Activated CD4-positive, alpha-beta T cell treated with anti-CD3 and anti-CD28 coated beads, Interleukin-2, amount 50 U/mL, for 1 hour (primary cell): ENCODE measurements around the gene LMLN.
"Not testable (repeated sequence)": the region's sequence is repeated elsewhere in the genome, so short reads cannot be mapped to it uniquely, and the experiment has no call there.

Experiments used
- DNase-seq: peaks from one replicate; pipeline ENCODE4 v3.0.0-alpha.2; 2020

LMLN gene

GRCh38 chr3:197958346-197958745, 1.7 kb upstream of the LMLN start:
- DNase-seq: no peak

- DNase-seq: not testable (repeated sequence)
These were observed 1.2 kb upstream of the LMLN start for GRCh38 chr3:197958848-197959247.

GRCh38 chr3:197959500-197959890, 522 bp upstream of the LMLN start:
- no peak for DNase-seq

- no peak for DNase-seq
These were observed 921 bp downstream of the LMLN start for GRCh38 chr3:197960694-197961581.

- no peak for DNase-seq
These were observed 1.5 kb downstream of the LMLN start for GRCh38 chr3:197961582-197961945.

DNA sequence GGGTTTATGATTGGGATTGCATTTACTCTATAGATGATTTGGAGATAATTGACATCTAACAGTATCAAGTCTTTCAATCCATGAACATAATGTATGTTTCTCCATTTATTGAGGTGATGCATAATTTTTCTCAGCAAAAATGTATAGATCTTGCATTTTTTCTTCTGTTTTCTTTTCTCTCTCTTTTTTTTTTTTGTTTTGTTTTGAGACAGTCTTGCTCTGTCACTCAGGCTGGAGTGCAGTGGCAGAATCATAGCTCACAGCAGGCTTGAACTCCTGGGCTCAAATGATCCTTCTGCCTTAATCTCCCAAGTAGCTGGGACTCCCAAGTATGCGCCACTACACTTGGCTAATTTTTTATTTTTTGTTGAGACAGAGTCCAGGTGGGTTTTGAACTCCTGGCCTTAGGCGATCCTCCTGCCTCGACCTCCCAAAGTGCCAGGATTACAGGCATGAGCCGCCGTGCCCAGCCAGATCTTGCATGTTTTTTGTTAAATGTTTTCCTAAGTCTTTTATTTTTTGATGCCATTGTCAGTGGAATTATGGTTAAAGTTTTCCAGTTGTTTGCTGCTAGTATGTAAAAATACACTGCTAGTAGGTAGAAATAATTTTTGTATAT, 3.1 kb downstream of the LMLN start:
- no peak for DNase-seq

DNA sequence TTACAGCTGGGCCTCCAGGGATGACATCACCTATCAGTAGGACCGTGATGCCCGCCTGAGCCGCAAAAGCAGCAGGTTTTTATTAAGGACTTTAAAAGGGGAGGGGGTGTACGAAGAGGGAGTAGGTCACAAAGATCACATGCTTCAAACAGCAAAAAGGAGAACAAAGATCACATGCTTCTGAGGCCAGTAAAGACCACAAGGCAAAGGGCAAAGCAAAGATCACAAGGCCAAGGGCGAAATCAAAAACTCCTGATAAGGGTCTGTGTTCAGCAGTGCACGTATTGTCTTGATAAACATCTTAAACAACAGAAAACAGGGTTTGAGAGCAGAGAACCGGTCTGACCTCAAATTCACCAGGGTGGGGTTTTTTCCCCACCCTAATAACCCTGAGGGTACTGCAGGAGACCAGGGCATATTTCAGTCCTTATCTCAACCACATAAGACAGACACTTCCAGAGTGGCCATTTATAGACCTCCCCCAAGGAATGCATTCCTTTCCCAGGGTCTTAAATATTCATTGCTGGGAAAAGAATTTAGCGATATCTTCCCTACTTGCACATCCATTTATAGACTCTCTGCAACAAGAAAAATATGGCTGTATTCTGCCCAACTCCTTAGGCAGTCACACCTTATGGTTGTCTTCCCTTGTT, 7.4 kb downstream of the LMLN start:
- DNase-seq: not testable (repeated sequence)

GRCh38 chr3:197970588-197970987, 10.6 kb downstream of the LMLN start:
- no peak for DNase-seq

DNA sequence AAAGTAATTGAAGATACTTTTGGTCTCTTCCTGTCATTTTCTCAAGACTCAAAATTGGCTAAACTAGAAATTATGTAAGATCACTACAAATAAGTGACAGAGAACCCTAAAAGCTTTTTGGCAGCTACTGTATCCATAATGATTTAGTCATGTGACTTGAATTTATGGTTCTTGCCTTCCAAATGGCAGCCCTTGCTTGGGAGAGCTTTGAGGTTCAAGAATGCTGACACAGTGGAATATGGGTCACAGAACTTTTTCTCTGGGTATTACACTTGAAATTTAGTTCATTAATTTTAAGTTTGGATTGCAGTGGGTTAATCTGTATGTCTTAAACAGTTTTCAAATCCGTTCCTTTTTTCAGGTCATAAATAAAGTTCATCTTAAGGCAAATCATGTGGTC, 14.0 kb downstream of the LMLN start:
- DNase-seq: no peak

- no peak for DNase-seq
These were observed 15.3 kb downstream of the LMLN start for GRCh38 chr3:197975311-197975710.

- no peak for DNase-seq
These were observed 23.1 kb downstream of the LMLN start for GRCh38 chr3:197983076-197983475.

DNA sequence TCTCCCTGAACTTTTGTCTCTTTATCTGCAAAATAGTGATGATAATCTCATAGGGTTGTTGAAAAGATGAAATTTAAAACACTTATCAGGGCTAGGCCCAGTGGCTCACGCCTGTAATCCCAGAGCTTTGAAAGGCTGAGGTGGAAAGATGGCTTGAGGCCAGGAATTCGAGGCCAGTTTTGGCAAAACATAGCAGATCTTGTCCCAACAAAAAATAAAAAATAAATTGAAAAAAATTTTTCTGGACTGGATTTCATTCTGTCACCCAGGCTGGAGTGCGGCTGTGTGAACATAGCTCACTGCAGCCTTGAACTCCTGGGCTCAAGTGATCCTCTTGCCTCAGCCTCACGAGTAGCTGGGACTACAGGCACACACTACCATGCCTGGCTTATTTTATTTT, 29.6 kb downstream of the LMLN start:
- no peak for DNase-seq

- DNase-seq: no peak
These were observed 34.7 kb downstream of the LMLN start for GRCh38 chr3:197994736-197995135.

DNA sequence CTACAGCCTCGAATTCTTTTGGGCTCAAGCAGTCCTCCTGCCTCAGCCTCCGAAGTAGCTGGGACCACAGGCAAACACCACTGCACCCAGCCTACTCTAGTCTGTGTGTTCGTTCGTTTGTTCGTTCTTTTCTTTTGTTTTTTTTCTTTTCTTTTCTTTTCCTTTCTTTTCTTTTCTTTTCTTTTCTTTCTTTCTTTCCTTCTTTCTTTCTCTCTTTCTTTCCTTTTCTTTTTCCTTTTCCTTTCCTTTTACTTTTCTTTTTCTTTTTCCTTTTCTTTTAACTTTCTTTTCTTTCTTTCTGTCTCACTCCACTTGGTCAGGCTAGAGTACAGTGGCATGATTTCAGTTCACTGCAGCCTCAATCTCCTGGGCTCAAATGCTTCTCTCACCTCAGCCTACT, 36.8 kb downstream of the LMLN start:
- no peak for DNase-seq

- DNase-seq: no peak
These were observed 37.9 kb downstream of the LMLN start for GRCh38 chr3:197997936-197998335.

GRCh38 chr3:198017090-198017489, 57.1 kb downstream of the LMLN start:
- DNase-seq: no peak

- no peak for DNase-seq
These were observed 58.4 kb downstream of the LMLN start for GRCh38 chr3:198018416-198018815.

GRCh38 chr3:198019115-198019514, 59.1 kb downstream of the LMLN start:
- DNase-seq: no peak

GRCh38 chr3:198021320-198021719, 61.3 kb downstream of the LMLN start:
- no peak for DNase-seq

DNA sequence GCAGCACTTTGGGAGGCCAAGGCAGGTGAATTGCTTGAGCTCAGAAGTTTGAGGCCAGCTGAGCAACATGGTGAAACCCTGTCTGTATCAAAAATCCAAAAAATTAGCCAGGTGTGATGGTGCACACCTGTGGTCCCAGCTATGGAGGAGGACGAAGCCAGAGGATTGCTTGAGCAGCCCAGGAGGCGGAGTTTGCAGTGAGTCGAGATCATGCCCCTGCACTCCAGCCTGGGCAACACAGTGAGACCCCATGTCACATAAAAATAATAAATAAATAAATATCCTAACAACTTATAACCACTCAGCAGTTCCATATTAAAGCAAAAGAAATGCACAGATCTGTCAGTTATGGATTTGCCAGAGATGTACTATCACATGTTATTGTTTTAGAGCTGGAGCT, 62.6 kb downstream of the LMLN start:
- DNase-seq: no peak

DNA sequence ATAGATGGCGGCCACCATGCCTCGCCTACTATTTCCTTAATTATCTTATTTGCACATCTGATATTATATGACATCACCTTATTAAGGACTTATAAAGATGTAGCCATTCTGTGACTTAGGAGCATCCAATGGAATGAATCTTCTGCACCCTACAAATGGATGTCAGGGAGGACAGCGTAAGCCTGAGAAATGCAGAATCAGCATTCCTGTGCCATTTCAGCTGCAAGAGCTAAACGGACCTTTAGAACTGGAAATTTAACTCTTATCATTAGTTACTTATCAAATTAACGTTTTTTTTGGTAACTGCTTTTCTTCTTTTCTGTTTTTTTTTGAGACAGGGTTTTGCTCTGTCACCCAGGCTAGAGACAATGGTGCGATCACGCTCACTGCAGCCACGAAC, 65.6 kb downstream of the LMLN start:
- no peak for DNase-seq

DNA sequence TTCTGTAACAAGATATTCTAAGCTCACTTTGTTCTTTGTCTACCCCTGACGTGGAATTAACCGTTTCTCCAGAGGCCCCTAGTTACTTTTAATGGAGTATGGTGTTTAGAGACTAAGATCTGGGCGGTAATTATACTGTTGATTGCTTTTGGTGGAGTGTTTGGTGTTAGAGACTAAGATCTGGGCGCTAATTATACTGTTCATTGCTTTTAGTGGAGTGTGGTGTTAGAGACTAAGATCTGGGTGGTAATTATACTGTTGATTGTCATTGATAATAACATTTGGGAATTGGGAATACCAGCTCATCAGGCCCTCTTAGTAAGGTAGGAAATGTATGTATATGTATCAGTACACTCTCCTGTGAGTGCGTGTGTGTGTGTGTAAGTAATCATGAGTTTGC, 66.6 kb downstream of the LMLN start:
- DNase-seq: no peak

- no peak for DNase-seq
These were observed 67.2 kb downstream of the LMLN start for GRCh38 chr3:198027045-198027798.
